Fibroblast of lung (primary cell): ENCODE measurements around the gene CORIN. TPM values are rescaled to one million over a fixed set of nuclear protein-coding genes. Genes with fewer than 3 reads are reported as not detected.
"Not testable (repeated sequence)": the region's sequence is repeated elsewhere in the genome, so short reads cannot be mapped to it uniquely, and the experiment has no call there.

Experiments used
- DNase-seq, 2 donors: peaks; one replicate each; pipeline versions ENCODE4 v3.0.0 to v3.0.0-alpha.2; 2010; ENCODE audit warnings: low read depth in 2 of 2
- H2AFZ ChIP-seq: 2 replicates; pipeline ENCODE4 v1.5.1; 2012; ENCODE audit warnings: low read length, control low read depth, inconsistent platforms
- H3K27ac ChIP-seq: 2 replicates; pipeline ENCODE4 v1.5.1; 2011; ENCODE audit warnings: low read length, control low read depth; ENCODE audit not compliant: insufficient read depth
- H3K27me3 ChIP-seq: 2 replicates; pipeline ENCODE4 v1.5.1; 2011; ENCODE audit warnings: mild to moderate bottlenecking, low read length; ENCODE audit not compliant: control insufficient read depth, insufficient read depth
- H3K36me3 ChIP-seq: 2 replicates; pipeline ENCODE4 v1.5.1; 2011; ENCODE audit warnings: low read length; ENCODE audit not compliant: control insufficient read depth, insufficient read depth
- H3K4me1 ChIP-seq: 2 replicates; pipeline ENCODE4 v1.5.1; 2011; ENCODE audit warnings: low read length; ENCODE audit not compliant: control insufficient read depth, insufficient read depth; ENCODE audit errors: extremely low read depth
- H3K4me2 ChIP-seq: 2 replicates; pipeline ENCODE4 v1.5.1; 2011; ENCODE audit warnings: low read length, control low read depth; ENCODE audit not compliant: insufficient read depth; ENCODE audit errors: extremely low read depth
- H3K4me3 ChIP-seq, 4 experiments: fragments of 200-600 bp in 1 of 4; sonication (generic) in 1 of 4; replicated peaks in 1 of 4; 2 replicates each; pipeline ENCODE4 v1.5.1; 2011 to 2016; ENCODE audit warnings: low read length in 4 of 4, low read depth in 3 of 4, mild to moderate bottlenecking in 3 of 4, control low read depth in 2 of 4, inconsistent platforms in 1 of 4, mixed read lengths in 1 of 4; ENCODE audit not compliant: insufficient read depth in 1 of 4; ENCODE audit errors: control extremely low read depth in 1 of 4
- H3K79me2 ChIP-seq: 2 replicates; pipeline ENCODE4 v1.5.1; 2012; ENCODE audit warnings: mild to moderate bottlenecking, low read length, inconsistent platforms; ENCODE audit not compliant: control insufficient read depth, insufficient read depth
- H3K9ac ChIP-seq: 2 replicates; pipeline ENCODE4 v1.5.1; 2011; ENCODE audit warnings: mild to moderate bottlenecking, low read length, control low read depth; ENCODE audit not compliant: insufficient read depth
- H3K9me3 ChIP-seq: 2 replicates; pipeline ENCODE4 v1.5.1; 2012; ENCODE audit warnings: low read depth, low read length; ENCODE audit not compliant: control insufficient read depth, insufficient read depth
- H4K20me1 ChIP-seq: 2 replicates; pipeline ENCODE4 v1.5.1; 2011; ENCODE audit warnings: low read length; ENCODE audit not compliant: control insufficient read depth, insufficient read depth; ENCODE audit errors: extremely low read depth
- EZH2 ChIP-seq: IDR thresholded peaks from 2 replicates; pipeline ENCODE4 v1.5.1; 2012; ENCODE audit warnings: low read length, control low read depth, mild to moderate bottlenecking; ENCODE audit errors: missing control alignments
- polyA plus RNA-seq, 2 donors: library from polyadenylated mRNA; depleted of rRNA in 1 of 2; stranded (reverse) in 1 of 2; unstranded in 1 of 2; fragments of >200 nt; gene quantifications; 2 replicates each; pipeline ENCODE4 v1.2.1, GENCODE V29; 2011 to 2012; ENCODE audit warnings: missing spikeins in 1 of 2
- total RNA-seq: library from RNA; depleted of rRNA; stranded (reverse); fragments of >200 nt; gene quantifications from 2 replicates; pipeline ENCODE4 v1.2.1, GENCODE V29; 2014
- TF ChIP-seq, protein P1 (sequence below), 2 donors: IDR thresholded peaks in 1 of 2; conservative IDR thresholded peaks in 1 of 2; 1 replicate in 1 of 2; 2 replicates in 1 of 2; pipeline ENCODE4 v1.5.1; 2011 to 2012; ENCODE audit warnings: low read length in 2 of 2, control low read depth in 1 of 2, inconsistent platforms in 1 of 2, low read depth in 1 of 2, mild to moderate bottlenecking in 1 of 2

Gene CORIN
- total and polyA plus RNA-seq, 2 donors (not counting 1 experiment from before 2014, with no cell fraction given): 1.5 to 22.2 TPM

DNA sequence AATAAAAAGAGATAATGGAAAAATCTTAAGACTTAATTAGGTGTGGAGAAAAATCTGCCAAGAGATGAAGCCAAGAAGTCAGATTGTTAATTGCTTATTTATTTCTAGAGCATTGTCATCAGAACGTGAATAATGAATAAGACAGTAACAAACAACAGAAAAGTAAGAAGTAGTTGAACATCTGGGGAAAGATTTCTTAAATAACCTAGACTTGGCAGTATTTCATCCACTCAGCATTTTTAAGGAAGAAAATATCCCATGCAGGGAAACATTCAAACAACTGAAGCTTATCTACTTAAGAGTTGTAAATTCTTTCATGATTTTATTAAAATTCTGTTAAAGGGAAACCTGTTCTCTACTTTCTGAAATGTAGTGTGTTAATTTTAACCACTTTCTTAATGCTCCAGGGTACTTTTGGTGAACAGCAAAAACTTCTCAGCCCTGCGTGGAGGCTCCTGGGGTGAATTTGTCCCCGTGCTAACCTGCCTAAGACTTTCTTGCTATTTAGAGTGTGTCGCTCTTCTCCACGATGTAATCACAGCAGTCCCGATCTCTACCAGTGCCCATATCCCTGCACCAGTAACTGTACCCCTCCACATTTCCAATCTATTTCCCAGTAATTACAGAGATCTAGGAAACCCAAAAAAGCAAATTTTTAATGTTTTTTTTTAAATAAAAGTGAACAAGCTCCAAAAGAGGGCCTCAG is 124.6 kb downstream of the CORIN start:
- Histone ChIP-seq H3K9ac (no peak overlapping the region), H3K4me1 (no peaks in the 10 kb centered on the region), H3K27me3 (no peaks in the 10 kb centered on the region), H3K27ac (no peak overlapping the region), H4K20me1 (no peaks in the 10 kb centered on the region), H2AFZ (no peak overlapping the region), H3K79me2 (no peaks in the 10 kb centered on the region), H3K36me3 (no peaks in the 10 kb centered on the region), H3K4me3 (no peak overlapping the region), H3K4me2 (no peak overlapping the region), H3K9me3 (no peaks in the 10 kb centered on the region)
- DNase-seq: no peak
- TF ChIP-seq, protein P1, sequence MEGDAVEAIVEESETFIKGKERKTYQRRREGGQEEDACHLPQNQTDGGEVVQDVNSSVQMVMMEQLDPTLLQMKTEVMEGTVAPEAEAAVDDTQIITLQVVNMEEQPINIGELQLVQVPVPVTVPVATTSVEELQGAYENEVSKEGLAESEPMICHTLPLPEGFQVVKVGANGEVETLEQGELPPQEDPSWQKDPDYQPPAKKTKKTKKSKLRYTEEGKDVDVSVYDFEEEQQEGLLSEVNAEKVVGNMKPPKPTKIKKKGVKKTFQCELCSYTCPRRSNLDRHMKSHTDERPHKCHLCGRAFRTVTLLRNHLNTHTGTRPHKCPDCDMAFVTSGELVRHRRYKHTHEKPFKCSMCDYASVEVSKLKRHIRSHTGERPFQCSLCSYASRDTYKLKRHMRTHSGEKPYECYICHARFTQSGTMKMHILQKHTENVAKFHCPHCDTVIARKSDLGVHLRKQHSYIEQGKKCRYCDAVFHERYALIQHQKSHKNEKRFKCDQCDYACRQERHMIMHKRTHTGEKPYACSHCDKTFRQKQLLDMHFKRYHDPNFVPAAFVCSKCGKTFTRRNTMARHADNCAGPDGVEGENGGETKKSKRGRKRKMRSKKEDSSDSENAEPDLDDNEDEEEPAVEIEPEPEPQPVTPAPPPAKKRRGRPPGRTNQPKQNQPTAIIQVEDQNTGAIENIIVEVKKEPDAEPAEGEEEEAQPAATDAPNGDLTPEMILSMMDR (conservative IDR thresholded peaks at IDR 0.05 in 1 of 2, IDR thresholded peaks at IDR 0.05 in 1 of 2; ENCODE audit: low read depth in 1 of 2, low read length in 2 of 2): no peak
- no peak for TF ChIP-seq EZH2

DNA sequence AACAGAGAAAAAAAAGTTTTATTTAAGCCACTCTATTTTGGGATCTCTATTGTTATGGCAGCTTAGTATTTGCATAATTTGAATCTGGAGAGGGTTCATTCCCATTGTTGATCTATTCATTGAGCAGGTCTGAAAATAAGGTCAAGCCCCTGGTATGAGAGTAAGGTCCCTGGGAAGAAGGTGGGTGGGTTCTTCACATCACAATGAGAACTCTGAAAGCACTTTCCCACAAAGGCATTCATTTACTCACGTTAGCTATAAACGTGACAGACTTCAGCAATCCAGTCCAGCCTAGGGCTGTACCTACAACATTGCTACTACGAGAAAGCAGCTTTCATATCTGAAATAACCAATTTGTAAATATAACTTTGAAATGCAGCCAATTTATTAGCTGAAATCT is 126.2 kb downstream of the CORIN start:
- Histone ChIP-seq H3K36me3 (no peaks in the 10 kb centered on the region), H3K27ac (no peak overlapping the region)

DNA sequence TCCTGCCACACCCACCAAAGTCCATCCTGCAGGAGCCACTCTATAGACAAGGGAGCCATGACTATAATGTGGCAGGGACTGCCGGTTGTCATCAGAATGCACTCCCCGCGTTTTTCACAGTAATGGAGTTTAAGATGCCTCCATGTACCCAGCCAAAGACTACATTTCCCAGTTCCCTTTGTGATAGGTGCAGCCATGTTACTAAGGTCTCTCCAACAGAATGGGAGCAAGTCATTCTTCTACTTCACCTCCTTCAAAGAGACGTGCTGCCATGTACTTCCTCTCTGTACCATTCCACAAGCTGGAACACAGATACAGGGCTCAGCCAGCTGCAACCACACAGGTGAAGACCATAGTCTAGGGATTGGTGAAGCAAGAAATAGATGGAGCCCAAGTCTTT is 126.7 kb downstream of the CORIN start:
- Histone ChIP-seq H3K36me3 (no peaks in the 10 kb centered on the region), H3K4me1 (no peaks in the 10 kb centered on the region), H3K9me3 (no peaks in the 10 kb centered on the region), H3K9ac (no peak overlapping the region), H3K4me3 (no peak overlapping the region), H4K20me1 (no peaks in the 10 kb centered on the region), H3K27ac (no peak overlapping the region), H2AFZ (no peak overlapping the region), H3K4me2 (no peak overlapping the region), H3K79me2 (no peaks in the 10 kb centered on the region), H3K27me3 (no peaks in the 10 kb centered on the region)
- no peak for DNase-seq
- TF ChIP-seq EZH2: no peak
- TF ChIP-seq, protein P1 (conservative IDR thresholded peaks at IDR 0.05 in 1 of 2, IDR thresholded peaks at IDR 0.05 in 1 of 2; ENCODE audit: low read depth in 1 of 2, low read length in 2 of 2): no peak

More for the DNA sequence above, 126.2 kb downstream of the CORIN start:
- no peak for DNase-seq
- Histone ChIP-seq H3K4me1 (no peaks in the 10 kb centered on the region), H3K9me3 (no peaks in the 10 kb centered on the region), H3K79me2 (no peaks in the 10 kb centered on the region), H2AFZ (no peak overlapping the region), H3K4me3 (no peak overlapping the region), H3K4me2 (no peak overlapping the region), H3K9ac (no peak overlapping the region), H4K20me1 (no peaks in the 10 kb centered on the region), H3K27me3 (no peaks in the 10 kb centered on the region)
- TF ChIP-seq, protein P1 (conservative IDR thresholded peaks at IDR 0.05 in 1 of 2, IDR thresholded peaks at IDR 0.05 in 1 of 2; ENCODE audit: low read depth in 1 of 2, low read length in 2 of 2): no peak
- TF ChIP-seq EZH2: no peak

DNA sequence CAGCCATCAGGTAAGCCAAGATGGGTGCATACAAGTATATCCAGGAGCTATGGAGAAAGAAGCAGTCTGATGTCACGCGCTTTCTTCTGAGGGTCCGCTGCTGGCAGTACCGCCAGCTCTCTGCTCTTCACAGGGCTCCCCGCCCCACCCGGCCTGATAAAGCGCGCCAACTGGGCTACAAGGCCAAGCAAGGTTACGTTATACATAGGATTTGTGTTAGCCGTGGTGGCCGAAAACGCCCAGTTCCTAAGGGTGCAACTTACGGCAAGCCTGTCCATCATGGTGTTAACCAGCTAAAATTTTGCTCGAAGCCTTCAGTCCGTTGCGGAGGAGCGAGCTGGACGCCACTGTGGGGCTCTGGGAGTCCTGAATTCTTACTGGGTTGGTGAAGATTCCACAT is 131.5 kb downstream of the CORIN start:
- not testable (repeated sequence) for H4K20me1 ChIP-seq, H3K9me3 ChIP-seq, H3K4me3 ChIP-seq, DNase-seq, H3K36me3 ChIP-seq, H3K9ac ChIP-seq, H3K27me3 ChIP-seq, H3K27ac ChIP-seq, H3K4me1 ChIP-seq, H2AFZ ChIP-seq, H3K4me2 ChIP-seq, H3K79me2 ChIP-seq
